HG03354 (cell line): Measurements from ENCODE around the gene OCIAD2.
"Not testable (repeated sequence)": the region's sequence is repeated elsewhere in the genome, so short reads cannot be mapped to it uniquely, and the experiment has no call there.

Experiments
- ATAC-seq: cut with Tn5 transposase; IDR thresholded peaks from one replicate; pipeline ENCODE4 v1.9.1; 2021; ENCODE audit warnings: mild to moderate bottlenecking; ENCODE audit not compliant: unreplicated experiment, poor library complexity, severe bottlenecking

OCIAD2 gene

DNA sequence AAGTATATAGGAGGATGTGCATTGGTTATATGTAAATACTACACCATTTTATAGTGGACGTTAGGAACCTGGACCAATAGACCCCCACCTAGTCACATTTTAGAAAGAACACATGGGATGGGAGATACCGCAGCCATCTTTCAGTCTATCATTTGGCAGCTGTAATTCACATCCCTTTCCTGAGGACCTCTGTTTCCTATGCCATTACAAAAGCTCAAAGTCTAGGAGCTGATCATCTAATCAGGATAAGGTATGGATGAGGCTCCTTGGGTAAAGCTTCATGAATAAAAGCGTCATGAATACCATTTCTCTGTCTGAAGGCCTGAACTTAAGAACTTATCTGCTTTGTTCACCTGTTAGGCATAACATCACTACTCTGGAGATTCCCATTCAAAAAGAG, 44.5 kb downstream of the OCIAD2 start:
- no peak for ATAC-seq

DNA sequence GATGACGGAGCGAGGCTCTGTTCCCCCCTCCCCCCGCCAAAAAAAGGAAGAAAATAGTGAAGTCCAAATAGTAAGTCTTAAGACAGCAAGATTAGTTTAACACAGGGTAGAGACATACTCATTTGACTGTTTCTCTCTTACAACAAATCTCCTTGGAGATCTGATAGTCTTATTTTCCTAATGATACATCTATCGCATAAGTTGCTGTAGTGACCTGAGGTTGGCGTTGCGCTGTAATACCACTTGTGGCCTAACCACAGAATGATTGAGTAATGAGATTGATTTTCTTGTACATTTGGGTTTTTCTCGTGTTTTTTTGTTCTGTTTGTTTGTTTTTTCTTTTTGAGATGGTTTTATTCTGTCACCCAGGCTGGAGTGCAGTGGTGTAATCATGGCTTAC, 48.4 kb downstream of the OCIAD2 start:
- ATAC-seq: no peak

DNA sequence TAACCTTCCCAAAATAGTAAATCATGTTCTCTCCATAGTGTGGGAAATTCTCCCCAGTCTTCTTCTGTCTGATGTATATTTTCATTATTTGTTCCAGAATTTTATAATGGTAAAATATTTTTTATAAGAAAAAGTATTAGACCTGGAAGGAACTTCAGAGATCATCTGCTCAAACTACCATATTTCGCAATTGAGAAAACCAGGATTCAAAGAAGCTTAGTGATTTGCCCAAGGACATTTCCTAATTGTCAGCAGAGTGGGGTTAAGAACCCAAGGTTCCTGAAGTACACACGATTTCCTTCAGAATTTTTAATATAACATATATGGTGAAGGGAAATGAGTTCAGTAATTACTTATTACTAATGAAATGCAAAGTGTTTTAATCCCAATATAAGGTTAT, 51.6 kb downstream of the OCIAD2 start:
- no peak for ATAC-seq

DNA sequence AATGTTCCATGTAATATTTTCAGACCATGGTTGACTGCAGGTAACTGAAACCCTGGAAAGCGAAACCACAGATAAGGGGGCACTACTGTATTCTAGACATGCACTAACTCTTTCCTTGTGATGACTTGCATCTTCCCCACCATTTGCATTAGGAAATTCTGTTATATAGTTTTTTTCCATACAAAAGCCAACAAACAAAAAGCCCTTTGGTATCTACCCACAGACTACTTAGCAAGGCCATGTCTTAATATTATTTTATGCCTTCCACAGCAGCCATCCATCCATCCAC, 52.2 kb downstream of the OCIAD2 start:
- no peak for ATAC-seq

DNA sequence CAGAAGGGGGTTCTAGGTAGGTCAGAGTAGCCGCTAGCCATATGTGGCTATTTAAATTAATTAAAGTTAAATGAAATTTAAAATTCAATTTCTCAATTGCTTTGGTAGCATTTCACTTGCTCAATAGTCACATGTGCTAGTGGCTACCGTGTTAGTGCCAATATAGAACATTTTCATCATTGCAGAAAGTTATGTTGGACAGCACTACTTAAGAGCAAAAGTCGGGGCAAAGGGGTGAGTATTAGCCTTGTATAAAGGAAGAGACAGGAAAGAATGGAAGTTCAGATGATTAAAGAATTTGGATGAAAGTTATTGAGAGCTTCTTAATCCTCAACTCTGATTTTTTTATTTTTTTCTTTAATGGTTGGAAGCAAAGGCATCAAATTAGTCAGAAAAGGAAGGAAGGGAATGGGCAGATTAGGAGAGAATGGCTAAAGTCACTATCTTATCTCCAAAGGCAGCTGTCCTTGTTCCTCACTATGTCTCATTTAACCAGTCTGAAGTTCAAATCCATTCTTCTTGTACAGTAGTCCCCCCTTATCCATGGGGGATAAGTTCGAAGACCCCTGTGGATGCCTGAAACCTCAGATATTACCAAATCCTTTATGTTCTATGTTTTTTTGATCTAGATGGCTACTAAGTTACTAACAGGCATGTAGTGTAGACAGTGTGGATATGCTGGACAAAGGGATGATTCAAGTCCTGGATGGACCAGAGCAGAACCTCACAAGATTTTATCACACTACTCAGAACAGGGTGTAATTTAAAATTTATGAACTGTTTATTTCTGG, 52.8 kb downstream of the OCIAD2 start:
- ATAC-seq: no peak

DNA sequence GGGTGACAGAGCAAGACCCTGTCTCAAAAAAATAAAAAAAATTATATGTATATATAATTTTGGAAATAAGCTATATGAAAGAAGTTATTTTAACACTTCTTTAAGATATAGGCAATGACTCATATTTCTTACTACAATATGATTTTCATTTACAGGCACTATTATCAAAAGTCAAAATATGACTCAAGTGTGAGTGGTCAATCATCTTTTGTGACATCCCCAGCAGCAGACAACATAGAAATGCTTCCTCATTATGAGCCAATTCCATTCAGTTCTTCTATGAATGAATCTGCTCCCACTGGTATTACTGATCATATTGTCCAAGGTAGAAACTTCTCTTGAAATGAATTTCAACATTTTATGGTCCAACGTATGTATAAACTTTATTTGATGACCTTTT, 54.9 kb downstream of the OCIAD2 start:
- no peak for ATAC-seq

DNA sequence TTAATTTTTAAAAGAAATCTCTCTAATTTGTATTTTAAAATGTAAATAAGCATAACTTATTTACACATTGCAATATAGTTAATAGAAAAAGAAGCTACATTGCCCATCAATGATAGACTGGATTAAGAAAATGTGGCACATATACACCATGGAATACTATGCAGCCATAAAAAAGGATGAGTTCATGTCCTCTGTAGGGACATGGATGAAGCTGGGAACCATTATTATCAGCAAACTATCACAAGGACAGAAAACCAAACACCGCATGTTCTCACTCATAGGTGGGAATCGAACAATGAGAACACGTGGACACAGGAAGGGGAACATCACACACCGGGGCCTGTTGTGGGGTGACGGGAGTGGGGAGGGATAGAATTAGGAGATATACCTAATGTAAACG, 57.8 kb downstream of the OCIAD2 start:
- not testable (repeated sequence) for ATAC-seq

DNA sequence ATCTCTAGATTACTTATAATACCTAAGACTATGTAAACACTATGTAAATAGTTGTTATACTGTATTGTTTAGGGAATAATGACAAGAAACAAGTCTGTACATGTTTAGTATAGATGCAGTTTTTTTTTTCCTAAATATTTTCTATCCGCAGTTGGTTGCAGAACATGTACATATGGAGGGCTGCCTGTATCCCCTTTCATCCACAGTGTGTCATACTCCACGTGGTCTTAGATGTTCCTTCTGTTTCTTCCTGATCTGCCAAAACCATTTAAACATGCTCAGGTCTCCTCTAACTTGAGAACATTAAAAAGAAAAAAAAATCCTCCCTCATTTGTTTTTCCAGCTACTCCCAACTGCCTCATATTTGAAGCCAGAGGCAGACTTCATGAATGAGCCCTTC, 61.7 kb downstream of the OCIAD2 start:
- no peak for ATAC-seq

DNA sequence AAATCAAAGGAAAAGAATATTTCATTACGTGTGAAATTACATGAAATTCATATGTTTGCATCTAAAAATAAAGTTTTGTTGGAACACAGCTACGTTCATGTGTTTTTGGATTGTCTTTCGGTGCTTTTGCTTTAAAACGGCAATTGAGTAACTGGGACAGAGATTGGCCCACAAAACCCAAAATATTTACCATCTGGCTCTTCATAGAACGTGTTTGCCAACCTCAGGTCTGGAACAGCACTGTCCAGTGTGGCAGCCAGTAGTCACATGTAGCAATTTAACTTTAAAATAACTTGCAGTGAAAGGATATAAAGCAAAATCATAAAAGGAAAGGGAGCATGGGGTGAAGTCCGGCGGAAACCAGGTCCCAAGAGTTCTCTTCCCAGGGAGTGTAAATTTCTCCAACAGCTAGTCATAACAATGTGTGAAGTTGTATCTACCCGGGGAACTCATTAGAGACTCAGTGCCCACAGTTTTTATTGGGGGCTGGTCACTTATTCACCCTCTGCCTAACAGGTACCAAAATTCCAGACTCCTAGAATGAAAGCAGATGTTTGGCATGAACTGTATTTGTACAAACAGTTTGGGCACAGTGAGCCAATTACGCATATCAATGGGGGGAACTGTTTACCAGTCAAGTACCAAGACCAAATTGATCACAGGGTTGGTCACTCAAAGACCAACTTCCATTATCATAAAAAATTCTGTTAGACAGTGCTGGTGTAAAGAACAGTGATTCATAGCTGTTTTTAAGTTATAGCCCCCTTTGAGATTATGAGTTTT, 65.3 kb downstream of the OCIAD2 start:
- no peak for ATAC-seq

DNA sequence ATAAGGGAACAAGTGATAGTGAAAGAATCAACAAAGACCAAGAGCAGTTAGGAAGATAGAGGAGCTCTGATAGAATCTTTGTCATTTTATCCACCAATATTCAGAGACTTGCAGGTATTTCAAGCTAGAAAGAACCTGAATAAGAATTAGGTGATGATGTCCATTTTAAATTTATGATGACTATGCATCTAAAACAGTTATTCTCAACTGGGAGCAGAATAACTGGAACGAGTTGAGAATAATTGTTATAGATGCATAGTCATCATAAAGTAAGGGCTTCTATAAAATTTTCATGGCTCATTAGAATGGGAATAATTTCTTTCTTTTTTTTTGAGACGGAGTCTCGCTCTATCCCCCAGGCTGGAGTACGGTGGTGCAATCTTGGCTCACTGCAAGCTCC, 69.9 kb downstream of the OCIAD2 start:
- no peak for ATAC-seq
